ENCODE results near the gene OR8D4.

DNA sequence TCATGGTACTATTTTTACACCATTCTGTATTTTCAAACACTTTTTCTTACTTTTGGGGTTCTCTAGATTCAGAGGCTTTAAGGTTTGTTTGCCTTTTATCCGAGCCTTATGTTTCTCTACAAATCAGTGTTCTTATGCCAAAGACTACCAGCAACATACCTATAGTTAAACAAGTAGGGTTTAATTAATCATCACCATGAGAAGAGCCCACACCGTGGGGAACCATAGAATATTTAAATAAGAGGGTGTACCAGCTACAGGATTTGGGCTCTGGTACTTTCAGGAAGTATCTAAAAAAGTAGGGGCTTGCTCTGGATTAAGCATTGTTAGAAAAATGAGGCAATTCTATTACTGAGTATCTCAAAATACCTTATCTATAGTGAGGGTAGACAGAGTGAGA, 42.2 kb upstream of the OR8D4 start:
- TF ChIP-seq POLR2A (IDR thresholded peaks at IDR 0.05) = no peak
- TF ChIP-seq CTCF (IDR thresholded peaks at IDR 0.05) = no peak

All from uterus (tissue), 2 donors.